Mucosa of descending colon (tissue), 3 donors: ENCODE data around the gene SSBP3. TPM values are rescaled to one million over a fixed set of nuclear protein-coding genes. Genes with fewer than 3 reads are reported as not detected.
"Not testable (repeated sequence)": the region's sequence is repeated elsewhere in the genome, so short reads cannot be mapped to it uniquely, and the experiment has no call there.

ENCODE experiments used
- ATAC-seq: fragments of 200-7000 bp; cut with Tn5 transposase; one replicate; pipeline ENCODE4 v1.9.1; 2020; ENCODE audit warnings: mild to moderate bottlenecking, moderate library complexity
- DNase-seq, 3 donors: peaks; one replicate each; pipeline ENCODE4 v3.0.0-alpha.2; 2020
- H3K36me3 ChIP-seq: fragments of 200-600 bp; one replicate; pipeline ENCODE4 v1.8.0; 2021; ENCODE audit warnings: low read depth, mild to moderate bottlenecking
- H3K4me1 ChIP-seq: fragments of 200-600 bp; one replicate; pipeline ENCODE4 v1.8.0; 2021; ENCODE audit warnings: low read depth, mild to moderate bottlenecking
- H3K4me3 ChIP-seq: fragments of 200-600 bp; one replicate; pipeline ENCODE4 v1.8.0; 2021; ENCODE audit warnings: mild to moderate bottlenecking
- H3K9me3 ChIP-seq: fragments of 200-600 bp; one replicate; pipeline ENCODE4 v1.8.0; 2021; ENCODE audit warnings: mild to moderate bottlenecking
- intact Hi-C, 2 donors: fragments of 100-400 bp; cut with DNase I in 1 of 2; cut with micrococcal nuclease in 1 of 2; formaldehyde crosslinking; loops; one replicate each; pipeline versions ENCODE4 v1.11.0 to v1.11.1; 2022; cut with DNase I, micrococcal nuclease
- total RNA-seq, 3 donors: library from RNA; stranded (reverse); fragmentation: NEBNext Ultra II Directional in 2 of 3; extraction: Animal tissue kit (Norgen Biotek cat#: 25700) in 2 of 3; gene quantifications; one replicate each; pipeline versions ENCODE4 v1.2.1 to v1.2.4, GENCODE V29; 2021 to 2023
- TF ChIP-seq, protein P1 (sequence below): fragments of 200-600 bp; IDR thresholded peaks from one replicate; pipeline ENCODE4 v1.8.0; 2022; ENCODE audit warnings: antibody characterized with exemption, mild to moderate bottlenecking
- donor health status: DM: no; HTN: no; CAD: no; lungs with moderate emphysema.
- donor health status: DM: no; HTN: no; CAD: no.
- donor health status: DM: no; HTN: yes; CAD: no.

The SSBP3 gene
- total RNA-seq, 3 donors from 2014 or later, result 77.8 to 85.1 (median 82.0) TPM

DNA sequence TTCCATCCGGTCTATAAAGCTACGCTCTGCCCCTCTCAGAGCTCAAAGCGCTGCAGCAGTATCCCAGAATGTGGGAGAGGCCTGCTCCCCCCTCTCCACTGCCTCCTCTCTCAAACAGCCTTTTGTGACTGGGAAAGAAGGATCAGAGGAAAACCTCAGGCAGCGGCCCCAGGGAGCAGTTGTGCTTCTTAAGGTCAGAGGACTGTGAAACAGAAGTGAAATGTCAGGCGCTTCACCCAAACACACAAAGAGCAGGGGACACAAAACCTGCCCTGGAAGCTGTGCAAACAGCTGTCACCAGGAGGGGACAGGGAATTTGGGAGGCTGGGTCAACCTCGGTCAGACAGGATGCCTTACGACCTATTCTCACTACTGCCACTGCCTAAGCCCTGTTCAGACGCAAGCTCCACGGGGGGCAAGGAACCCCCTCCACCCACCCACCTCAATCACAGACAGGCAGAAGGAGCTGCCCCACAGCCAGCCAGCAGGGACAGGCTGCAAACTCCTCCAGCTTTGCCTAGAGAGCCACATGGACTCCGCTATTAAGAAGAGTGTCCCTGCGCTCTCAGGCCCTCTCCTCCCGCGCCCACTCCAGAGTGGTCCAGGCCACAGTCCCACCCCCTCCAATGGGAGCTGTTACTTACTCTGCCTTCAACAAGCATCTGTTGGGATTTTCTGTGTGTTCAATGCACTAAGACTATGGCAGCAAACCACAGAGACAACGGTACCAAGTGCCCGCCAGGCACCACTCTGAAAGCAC, 14.6 kb downstream of the SSBP3 start:
- H3K4me1 ChIP-seq, result no peaks in the 10 kb centered on the region
- DNase-seq (peak in 1 of 3 donors; percentile 19), ATAC-seq (no peak)
- H3K36me3 ChIP-seq, result peaks cover 4% of the 10 kb centered on the region
- no peak overlapping the region for H3K4me3 ChIP-seq
- H3K9me3 ChIP-seq, result no peaks in the 10 kb centered on the region
- TF ChIP-seq, protein P1, sequence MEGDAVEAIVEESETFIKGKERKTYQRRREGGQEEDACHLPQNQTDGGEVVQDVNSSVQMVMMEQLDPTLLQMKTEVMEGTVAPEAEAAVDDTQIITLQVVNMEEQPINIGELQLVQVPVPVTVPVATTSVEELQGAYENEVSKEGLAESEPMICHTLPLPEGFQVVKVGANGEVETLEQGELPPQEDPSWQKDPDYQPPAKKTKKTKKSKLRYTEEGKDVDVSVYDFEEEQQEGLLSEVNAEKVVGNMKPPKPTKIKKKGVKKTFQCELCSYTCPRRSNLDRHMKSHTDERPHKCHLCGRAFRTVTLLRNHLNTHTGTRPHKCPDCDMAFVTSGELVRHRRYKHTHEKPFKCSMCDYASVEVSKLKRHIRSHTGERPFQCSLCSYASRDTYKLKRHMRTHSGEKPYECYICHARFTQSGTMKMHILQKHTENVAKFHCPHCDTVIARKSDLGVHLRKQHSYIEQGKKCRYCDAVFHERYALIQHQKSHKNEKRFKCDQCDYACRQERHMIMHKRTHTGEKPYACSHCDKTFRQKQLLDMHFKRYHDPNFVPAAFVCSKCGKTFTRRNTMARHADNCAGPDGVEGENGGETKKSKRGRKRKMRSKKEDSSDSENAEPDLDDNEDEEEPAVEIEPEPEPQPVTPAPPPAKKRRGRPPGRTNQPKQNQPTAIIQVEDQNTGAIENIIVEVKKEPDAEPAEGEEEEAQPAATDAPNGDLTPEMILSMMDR, result no peak
- intact Hi-C loops, result no loop called here

DNA sequence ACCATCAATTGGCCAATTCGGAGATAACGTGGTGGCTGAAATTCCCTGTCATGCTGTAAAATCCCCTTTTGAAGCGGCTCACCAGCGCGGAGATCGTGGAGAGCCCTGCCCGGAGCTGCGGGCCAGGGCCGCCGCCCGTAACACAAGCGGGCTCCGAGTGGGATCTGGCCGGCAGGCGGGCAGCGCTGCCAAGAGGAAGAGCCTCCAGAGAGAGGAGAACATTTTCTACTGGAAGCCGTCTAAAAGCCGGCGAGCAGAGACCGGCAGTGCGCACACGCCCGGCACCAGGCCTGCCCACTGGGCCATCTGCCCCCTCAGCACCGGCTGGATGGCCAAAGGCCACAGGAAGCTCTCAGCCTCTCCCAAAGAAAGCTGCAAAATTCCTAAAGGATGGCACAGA, 15.5 kb downstream of the SSBP3 start:
- no peak for ATAC-seq
- TF ChIP-seq, protein P1, result no peak

DNA sequence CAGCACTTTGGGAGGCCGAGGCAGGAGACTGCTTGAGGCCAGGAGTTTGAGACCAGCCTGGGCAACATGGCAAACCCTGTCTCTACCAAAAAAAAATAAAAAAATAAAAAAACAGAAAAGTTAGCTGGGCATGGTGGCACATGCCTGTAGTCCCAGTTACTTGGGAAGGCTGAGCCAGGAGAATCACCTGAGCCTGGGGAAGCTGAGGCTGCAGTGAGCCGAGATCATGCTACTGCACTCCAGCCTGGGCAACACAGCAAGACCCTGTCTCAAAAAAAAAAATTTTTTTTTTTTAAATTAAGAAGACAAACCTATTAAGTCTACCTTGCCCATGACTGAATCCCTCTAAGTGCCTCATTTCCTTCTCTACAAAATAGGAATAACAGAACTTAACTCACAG, 16.6 kb downstream of the SSBP3 start:
- H3K4me3 ChIP-seq, H3K4me1 ChIP-seq, ATAC-seq, intact Hi-C loops, DNase-seq, H3K36me3 ChIP-seq, H3K9me3 ChIP-seq: not testable (repeated sequence)

More for the DNA sequence above, 15.5 kb downstream of the SSBP3 start:
- DNase-seq, result peak in 1 of 3 donors; percentile 53
- H3K9me3 ChIP-seq, result no peaks in the 10 kb centered on the region
- no peak overlapping the region for H3K4me3 ChIP-seq
- intact Hi-C loops, result no loop called here
- H3K4me1 ChIP-seq, result no peaks in the 10 kb centered on the region
- H3K36me3 ChIP-seq, result peaks cover 4% of the 10 kb centered on the region

DNA sequence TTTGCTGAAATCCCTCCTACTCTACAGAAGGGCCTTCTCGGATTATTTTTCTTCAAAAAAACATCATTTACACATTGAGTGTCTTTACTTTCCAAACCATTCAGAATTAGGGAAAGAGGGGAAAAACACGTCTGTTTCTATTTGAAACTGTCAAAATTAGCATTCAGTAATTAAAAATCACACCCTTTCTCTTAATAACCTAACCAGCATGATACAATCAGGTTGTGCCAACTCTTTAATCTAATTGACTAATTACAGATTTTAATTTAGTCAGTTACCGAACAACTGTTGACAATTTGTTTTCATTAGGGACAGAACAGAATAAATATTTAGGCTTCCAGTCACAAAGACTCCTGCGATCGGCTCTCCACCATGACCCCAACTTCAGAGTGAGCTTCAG, 18.8 kb downstream of the SSBP3 start:
- H3K4me3 ChIP-seq, result no peak overlapping the region
- DNase-seq (no peak), ATAC-seq (no peak)
- H3K36me3 ChIP-seq, result peaks cover 4% of the 10 kb centered on the region
- H3K4me1 ChIP-seq, result peaks cover 16% of the 10 kb centered on the region
- H3K9me3 ChIP-seq, result no peaks in the 10 kb centered on the region
- intact Hi-C loops, result no loop called here
- TF ChIP-seq, protein P1, result no peak

DNA sequence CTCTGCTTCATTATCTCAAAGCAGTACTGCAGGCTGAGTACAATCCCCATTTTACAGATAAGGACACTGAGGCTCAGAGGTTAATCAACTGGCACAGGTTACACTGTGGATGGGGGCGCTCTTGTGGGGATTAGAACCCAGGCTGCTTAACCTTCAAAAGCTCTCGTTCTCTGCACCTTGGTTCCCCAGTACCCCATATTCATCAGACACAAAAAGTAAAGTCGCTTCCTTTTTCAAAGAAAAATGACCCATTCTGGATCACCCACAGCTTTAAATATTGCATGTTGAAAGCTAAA, 20.5 kb downstream of the SSBP3 start:
- DNase-seq (no peak), ATAC-seq (no peak)
- intact Hi-C loops, result no loop called here
- Histone ChIP-seq H3K4me3 (no peak overlapping the region), H3K36me3 (peaks cover 4% of the 10 kb centered on the region), H3K9me3 (no peaks in the 10 kb centered on the region), H3K4me1 (peaks cover 16% of the 10 kb centered on the region)
- TF ChIP-seq, protein P1, result no peak

DNA sequence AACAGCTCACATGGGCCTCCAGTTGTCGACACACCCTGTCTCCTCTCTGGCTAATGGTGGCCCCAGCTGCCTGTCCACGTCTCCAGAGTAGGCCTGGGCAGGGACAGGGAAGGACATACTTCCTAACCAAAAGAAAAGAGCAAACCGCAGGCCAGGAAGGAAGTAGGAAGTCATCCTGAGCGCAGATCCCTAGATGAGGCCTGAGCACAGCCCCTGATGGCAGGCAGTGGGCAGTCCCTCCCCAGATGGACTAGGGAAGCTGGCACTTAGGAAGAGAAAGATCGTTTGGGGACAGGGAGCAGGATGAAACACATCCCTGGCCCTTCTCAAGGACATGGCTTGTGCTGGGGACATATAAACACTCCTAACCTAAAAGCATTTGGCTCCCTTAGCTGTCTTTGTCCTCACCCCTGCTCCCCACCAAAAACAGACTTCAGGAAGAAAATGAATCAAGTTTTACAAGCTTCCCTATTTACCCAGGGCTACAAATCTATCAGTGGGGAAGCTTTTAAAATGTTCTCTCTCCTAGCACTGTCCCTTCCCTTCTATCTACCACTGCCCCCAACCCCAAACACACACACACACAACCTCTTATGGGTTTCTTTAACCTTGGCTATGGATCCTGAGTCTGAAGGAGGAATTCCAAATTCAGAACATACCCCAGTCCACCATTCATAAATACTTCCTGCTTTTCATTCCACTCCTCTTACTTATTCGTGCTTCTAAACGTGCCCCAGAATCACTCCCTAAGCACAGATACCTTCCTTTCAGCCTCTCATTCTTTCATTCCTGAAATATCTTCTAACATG, 21.1 kb downstream of the SSBP3 start:
- Histone ChIP-seq H3K9me3 (no peaks in the 10 kb centered on the region), H3K4me1 (peaks cover 16% of the 10 kb centered on the region), H3K4me3 (no peak overlapping the region), H3K36me3 (peaks cover under 1% of the 10 kb centered on the region)
- intact Hi-C loops, result no loop called here
- ATAC-seq (peak; percentile 79), DNase-seq (peak in 1 of 3 donors; percentile 32)
- TF ChIP-seq, protein P1, result no peak
